NCI-H226 (cell line): ENCODE measurements around the gene FBRSL1.

Source experiments
- DNase-seq: peaks from one replicate; pipeline ENCODE4 v3.0.0-alpha.2; 2015

Gene FBRSL1

DNA sequence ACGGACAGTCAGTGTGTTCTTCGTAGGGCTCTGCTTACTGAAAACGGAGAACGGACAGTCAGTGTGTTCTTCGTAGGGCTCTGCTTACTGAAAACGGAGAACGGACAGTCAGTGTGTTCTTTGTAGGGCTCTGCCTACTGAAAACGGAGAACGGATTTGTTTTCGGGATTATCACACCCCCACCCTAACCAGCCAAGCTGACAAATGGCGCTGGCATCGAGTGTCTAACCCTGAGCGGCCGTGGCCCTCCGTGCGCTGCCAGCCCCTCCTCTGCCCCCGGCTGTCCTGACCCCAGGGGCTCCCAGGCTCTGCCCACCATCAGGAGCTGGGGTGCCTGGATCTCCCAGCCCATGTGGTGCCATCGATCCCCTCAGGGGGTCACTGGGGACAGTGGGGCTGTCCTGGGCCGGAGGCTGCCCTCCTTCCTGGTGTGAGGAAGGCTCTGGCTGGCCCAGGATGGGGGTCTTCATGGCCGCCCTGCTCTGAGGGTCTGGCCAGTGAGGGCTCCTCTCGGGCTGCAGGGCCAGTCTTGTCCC, 57.3 kb downstream of the FBRSL1 start:
- DNase-seq = no peak

DNA sequence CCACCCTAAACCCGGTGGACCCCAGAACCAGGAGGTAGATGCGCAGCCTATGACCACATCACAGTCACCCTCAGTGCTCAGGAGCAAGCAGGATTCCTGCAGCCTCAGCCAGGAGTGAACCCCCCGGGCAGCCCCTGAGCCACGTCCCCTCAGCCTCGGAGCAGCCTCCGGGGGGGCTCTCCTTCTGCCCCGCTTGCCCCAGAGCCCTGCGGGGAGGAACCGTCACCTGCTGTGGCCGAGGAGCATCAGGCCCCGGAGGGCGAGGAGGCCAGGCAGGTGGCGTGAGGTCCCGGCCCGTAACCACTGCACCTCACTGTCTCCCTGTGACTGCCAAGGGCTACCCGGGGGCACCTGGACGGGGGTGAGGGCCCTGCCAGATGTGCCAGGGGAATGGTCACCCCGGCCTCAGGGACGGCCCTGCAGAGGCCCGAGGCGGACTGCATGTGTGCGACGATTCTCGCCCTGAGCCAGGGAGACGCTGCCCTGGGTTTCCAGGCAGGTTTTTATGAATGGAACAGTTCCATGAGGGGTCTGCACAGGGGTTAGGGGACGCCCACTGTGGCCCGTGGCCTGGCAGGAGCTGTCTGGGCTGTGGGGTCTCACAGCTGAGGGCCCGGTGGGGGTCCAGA, 58.6 kb downstream of the FBRSL1 start:
- no peak for DNase-seq

DNA sequence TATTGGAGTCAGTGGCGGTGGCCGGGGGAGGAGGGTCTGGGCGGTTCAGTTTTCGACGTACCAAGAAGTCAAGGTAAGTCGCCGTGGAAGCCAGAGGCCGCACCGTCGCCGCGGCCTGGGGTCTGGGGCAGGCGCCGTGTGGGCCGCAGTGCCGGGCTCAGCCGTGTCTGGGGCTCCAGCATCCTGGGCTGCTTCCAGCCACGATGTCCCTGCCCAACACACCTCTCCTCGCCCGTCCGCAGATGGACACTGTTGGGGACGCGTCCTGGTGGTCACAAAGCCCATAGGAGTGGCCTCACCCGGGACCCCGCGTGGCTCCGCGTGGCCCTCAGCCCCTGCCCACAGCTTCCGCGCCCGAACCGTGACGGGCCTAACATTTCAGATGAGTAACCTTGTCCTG, 59.1 kb downstream of the FBRSL1 start:
- no peak for DNase-seq

DNA sequence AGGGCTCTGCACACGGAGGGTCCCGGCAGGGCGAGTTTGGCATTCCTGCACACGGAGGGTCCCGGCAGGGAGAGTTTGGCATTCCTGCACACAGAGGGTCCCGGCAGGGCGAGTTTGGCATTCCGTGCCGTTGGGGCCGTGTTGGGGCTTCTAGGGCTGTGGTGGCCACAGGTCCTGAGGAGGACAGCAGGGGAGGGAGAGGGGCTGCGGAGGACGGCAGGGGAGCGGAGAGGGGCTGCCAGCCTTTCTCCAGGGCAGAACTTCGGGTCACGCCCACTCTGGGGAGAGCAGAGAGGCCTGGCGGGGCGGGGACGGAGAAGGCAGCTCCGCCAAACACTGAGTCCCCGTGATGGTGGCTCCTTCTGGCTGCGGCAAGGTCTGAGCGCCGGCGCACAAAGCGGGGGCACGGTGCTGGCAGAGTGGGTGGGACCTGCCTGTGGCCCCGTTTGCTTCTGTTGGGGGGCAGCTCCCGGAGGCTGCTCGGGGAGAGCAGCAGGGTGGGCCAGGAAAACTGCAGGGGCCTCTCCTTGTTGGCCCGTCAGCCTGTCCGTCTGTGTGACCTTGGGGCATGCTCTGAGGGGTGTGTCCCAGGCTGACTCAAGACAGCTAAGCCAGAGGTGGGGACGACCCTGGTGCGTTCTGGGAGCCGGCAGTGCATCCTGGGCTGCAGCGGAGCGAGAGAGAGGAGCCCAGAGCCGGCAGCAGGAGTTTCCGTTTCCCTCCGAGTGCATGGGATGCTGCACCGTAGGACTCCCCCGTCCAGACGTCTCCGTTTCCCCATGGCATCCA, 60.3 kb downstream of the FBRSL1 start:
- no peak for DNase-seq

DNA sequence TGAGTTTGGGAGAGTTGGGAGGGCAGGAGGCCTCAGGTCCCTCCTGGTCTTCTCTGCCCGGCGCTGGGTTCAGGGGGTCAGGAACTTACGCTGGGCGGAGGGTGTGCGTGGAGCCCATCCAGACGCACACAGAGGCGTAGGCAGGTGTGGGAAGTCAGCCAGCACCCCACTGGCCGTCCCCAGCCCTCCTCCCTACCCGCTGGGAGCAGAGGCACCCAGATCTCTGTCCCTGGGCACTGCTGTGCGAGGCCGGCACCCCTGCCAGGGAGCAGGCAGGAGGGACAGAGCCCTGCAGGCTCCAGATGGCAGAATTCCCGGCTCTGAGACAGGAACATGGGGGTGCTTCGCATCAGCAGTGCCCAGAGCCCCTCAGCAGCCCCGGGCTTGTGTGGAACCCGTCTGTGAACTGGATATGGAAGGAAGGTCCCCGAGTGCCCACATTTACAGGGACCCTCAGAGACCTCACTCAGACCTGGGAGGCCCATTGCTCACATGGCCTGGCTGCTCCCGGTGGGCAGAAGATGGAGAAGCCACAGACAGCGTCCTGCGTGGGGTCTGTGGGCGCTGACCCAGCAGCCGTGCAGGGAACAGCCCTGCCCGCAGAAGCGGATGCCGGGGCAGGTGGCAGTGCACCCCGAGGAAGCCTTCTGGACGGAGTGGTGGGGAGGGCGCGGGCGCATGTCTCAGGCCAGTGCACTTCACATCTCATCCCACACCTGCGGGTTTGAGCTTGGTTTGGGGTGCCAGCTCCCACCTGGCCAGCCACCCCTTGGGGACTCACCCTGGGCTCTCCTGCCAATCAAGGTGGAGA, 61.1 kb downstream of the FBRSL1 start:
- DNase-seq = no peak

DNA sequence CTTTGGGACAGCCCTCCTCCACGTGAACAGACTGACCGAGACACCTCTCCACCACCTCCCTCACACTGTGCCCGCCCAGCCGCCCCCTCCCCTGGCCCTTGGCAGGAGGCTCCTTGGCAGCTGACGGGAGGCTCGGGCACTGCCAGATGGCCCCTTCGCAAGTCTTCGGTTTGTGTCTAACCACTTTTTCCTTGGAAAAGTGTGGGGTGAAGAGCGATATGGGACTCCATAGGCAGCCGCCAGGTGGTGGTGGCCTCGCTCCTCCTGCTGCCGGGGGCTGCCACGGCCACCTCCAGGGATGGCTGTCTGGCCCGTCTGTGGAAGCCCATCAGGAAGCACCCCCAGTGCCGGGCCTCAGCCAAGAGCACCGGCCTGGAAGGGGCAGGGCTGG, 61.7 kb downstream of the FBRSL1 start:
- DNase-seq = no peak

DNA sequence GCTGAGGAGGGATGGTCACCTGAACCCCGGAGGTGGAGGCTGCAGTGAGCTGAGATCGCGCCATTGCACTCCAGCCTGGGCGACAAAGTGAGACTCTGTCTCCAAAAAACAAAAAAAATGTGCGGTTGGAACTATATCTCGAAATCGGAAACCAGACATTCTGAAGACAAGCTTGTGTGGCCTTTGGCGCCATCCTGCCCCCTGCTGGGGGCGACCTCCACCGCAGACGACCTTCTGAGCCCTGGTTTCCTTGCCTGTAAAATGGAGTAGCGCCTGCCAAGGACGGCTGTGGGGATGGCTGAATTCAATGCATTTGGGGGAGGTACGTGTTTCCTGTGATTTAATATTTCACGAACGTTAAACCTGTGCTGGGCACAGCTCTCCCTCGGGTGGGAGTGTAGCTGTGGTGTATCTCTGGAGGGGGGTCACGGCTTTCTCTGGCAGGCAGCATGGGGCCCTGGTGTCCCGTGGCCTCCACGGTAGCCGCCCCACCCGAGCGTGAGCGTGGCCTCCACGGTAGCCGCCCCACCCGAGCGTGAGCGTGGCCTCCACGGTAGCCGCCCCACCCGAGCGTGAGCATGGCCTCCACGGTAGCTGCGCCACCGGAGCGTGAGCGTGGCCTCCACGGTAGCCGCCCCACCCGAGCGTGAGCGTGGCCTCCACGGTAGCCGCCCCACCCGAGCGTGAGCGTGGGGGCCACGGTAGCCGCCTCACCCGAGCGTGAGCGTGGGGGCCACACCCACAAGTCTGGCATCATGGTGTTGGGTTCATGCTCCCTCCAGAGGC, 65.1 kb downstream of the FBRSL1 start:
- no peak for DNase-seq

DNA sequence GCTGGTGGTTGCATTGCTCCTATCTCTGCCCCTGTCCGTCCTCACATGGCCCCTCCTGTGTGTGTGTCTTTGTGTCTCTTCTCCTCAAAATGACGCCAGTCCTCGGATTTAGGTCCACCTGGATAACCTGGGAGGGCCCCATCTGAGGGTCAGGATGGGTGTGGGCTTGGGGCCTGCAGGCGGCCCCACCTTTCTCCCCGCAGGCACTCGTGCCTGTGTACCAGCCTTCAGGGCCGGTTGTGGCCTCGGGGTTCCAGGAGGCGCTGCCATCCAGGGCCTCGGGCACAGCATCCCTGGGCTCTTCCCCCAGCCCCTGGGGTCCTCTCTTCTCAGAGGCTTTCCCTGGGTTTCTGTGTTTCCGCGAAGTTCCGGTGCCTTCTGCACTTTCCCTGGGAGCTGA, 65.7 kb downstream of the FBRSL1 start:
- no peak for DNase-seq

DNA sequence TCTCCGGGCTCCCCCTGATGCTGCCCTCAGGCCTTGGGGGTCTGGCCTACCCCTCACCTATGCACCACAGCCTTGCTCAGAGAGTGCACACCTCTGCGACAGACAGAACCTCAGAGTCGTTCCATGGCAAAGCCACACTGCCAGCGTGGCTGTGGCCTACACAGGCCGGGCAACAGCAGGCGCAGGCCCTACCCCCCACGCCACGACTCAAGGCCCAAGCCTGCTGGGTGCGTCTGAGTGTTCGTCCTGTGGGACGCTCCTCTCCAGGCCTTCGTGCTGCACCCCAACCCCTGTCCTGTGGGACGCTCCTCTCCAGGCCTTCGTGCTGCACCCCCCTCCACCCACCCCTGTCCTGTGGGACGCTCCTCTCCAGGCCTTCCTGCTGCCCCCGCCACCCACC, 66.3 kb downstream of the FBRSL1 start:
- no peak for DNase-seq

DNA sequence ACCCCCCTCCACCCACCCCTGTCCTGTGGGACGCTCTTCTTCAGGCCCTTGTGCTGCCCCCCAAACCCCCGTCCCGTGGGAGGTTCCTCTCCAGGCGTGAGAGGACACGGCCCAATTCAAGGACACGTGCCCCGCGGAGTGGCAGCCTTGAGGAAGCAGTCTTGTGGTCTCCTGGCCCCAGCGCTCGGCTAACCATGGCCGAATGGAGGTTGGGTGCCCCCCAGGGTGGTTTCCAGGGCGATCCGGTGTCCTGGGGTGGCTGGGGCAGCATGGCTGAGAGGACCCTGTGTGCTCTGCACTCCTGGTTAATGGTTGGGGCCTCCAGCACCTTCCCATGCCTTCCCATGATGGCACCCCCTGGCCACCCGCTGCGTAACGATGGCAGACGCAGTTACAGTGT, 66.8 kb downstream of the FBRSL1 start:
- no peak for DNase-seq

DNA sequence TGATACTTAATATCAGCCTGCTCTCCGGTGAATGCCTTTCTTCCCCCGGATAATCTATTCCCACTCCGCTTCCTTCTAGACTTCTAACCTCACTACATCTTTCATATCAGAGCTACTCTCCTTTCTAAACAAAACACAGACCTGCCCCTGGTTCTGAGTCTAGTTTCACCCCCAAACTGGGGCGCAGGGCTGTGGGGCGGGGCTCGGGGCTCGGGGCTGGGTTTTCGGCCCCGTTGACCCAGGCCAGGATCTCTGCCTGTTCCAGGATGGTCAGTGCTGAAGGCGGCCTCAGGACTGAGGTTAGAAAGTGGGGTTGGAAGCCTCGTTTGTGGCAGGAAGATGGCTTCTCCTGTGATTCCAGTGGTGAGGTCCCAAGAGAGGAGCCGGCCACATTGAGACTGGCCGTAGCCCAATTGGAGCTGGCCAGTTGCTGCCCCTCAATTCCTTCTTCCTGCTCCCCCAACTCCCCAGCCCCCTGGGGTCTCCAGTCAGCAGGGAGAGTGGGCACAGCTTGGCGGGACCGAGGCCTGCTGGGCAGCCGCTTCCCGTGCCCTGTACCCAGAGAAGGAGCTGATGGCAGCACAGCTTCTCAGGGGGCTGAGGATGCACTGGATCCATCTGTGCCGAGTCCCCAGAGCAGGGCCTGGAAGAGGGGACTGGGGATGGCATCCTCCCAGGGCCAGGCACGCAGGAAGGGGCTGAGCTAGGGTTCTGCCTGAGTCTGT, 67.5 kb downstream of the FBRSL1 start:
- no peak for DNase-seq

DNA sequence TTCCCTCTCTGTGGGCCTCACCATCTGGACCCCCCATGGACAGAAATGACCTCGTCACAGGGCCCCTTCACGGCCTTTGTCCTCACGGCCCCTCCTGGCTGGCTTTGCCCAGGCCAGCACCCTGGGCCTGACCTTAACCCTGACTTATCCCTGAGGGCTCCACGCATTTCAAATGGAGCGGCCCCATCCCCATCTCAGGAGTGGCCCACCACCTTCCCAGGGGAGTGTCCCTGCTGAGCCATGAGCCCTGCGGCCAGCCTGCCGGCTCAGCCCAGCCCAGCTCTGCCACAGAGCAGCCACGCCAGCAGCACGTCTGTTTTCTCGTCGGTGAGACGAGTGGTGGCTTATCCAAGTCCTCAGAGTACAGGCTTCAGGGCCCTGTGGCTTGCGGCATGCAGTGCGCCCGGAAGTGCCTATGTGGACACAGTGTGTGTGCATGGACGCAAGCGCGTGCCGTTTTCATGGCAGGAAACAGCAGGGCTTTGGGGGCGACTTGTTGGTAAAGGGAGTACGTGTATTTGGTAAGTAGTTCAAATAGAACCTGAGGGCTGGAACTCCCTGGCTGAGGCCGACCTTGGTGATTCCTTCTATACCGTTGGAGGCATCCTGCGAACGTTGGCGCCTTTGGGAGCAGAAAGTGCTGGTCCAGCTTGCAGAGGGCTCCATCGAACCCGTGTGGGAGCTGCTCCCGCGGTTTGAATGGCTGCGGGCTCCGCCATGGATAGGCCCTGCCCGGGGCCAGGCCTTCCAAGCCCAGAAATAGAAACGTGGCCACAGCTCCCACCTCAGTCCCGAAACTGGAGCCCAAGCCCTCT, 68.3 kb downstream of the FBRSL1 start:
- no peak for DNase-seq

DNA sequence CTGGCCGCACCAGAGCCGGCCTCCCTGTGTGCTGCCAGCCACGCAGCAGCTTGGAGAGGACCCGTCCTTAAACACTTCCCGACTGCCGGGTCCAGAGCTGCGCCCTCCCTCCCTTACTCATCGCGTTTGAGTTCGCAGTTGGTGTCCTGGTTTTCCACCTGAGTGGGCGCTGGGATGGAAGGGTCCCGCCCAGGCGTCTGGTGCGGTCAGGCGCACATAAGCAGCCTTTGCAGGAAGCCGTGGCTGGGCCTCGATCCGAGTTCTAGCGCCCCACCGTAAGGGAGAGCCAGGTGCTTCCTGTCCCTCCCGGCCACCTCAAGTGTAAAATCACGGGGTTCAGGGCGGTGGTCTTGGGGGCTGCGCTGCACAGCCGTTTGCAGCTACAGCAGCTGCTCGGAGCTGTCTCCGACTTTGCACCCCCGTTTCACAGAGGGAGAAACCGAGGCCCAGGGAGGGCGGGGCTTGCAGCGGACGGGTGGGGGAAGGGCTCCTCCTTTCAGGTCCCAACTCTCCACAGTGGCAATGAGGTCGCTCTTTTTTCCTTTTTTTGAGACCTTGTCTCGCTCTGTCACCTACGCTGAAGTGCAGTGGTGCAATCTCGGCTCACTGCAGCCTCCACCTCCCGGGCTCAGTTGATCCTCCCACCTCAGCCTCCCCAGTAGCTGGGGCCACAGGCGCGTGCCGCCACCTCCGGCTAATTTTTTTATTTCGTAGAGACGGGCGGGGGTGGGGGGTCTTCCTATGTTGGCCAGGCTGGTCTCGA, 69.1 kb downstream of the FBRSL1 start:
- DNase-seq = no peak

DNA sequence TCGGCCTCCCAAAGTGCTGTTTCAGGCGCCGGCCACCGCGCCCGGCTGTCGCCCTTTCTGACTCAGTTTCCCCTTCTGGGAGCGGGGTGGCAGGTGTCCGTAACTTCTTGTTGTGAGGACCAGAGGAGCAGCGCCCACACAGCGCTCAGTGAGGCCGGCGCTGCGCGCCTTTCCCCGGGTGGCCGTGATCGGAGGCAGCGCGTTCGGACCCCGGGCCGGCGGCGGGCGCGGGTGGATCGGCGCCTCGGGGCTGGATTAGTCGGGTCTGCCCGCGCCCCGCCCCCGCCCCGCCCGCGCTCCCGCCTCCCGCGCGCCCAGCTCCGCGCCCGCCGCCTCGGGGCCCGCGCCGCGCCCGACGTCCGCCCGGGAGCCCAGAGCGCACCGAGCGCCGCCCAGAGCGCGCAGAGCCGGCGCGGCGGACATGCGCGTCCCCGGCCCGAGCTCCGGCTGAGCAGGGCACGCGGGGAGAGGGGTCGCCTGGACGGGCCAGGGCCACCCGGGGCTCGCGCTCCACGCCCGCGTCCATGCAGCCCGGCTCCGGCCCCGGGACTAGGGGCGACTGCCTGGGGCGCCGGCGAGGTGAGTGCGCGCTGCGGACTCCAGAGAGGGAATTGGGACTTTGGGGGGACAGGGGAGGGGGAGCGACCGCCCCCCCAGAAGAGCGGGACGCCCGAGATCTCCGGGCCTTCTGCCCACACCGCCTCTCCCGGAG, 69.9 kb downstream of the FBRSL1 start:
- peak; percentile 33 for DNase-seq

DNA sequence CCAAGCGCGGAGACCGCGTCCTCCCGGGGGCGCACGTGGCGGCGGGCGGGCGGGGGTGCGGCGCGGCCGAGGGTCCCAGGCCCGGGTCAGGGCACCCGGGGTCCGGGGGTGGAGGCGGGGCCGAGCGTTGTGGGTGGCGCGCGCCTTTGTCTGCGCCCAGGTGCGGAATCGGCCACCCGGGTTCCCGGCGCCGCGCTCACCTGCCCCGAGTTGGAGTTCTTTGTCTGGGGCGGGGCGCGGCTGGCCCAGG, 70.3 kb downstream of the FBRSL1 start:
- DNase-seq = no peak

DNA sequence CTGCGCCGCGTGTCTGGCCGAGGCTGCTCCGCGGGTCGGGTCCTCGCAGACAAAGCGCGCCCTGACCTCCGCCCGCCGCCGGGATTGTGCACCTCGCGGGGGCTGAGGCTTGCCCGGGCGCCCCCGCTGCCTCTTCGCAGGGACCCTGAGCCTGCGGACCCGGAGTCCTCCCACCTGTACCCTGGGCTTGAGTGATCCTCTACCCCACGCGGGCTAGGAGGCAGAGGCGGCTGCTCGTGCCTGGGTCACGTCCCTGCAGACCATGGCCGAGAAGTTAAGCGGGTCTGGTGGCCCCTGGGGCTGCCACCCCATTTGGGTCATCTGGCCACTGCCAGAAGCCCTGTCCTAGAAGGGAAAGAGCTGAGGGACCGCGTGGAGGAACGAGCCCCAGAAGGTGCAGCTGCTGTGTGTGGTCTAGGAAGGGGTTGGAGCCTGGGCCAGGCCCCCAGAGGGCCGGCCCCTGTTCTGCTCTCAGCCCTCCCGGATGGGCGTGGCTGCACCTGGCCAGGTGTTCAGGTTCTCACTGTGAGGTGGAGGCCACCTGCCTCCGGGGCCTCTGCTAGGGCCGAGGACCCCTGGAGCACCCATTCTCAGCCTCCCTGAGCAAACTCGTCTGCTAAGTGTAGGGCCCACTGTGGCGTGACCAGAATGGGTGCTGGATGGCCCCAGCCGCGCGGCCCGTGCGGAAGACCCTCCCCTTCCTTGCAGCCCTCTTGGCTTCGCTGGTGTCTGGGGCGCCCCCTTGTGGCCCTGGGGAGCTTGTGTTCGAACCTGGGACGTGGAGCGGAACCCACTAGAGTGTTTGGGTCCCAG, 70.9 kb downstream of the FBRSL1 start:
- DNase-seq = peak; percentile 39
